Stimulated activated CD4-positive, alpha-beta T cell treated with anti-CD3 and anti-CD28 coated beads, Interleukin-2, amount 100 ng/mL, for 24 hours (primary cell): ENCODE data around the gene RPGRIP1L.

ENCODE experiments used
- DNase-seq, 2 donors: peaks; one replicate each; pipeline ENCODE4 v3.0.0-alpha.2; 2020

Gene RPGRIP1L

DNA sequence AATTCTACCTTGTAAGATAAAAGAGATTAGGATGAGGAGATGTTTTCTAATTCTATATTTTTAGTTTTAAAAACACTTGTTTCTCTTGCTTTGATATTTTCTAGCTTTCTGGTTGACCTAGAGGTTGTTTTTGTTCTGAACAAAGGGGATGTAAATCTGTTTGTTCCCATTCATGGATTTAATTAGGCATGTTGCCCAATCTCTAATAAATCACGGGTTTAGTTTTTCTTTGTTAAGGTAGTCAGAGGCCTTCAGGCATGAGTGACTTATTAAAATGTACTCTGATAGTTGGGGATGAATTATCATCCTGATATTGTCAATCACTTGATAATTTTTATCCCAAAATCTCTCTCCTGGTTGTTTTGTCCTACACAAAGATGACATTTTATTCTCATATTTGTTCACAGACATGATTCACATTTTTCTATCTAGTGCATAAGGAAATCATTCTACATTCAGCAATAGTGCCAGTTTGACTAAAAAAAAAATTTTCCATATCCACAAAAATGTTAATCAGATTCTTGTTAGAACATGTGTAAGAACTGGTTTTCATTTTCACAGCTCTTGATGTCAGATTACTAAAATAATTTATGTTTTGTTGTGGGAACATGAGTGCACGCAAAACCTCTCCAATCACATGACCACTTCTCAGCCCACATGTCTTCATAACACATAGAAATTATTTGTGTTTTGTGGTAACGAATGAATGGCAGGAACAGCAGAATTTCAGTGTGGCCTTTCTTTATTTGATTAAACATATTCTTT, 105.0 kb downstream of the RPGRIP1L start:
- DNase-seq = no peak

GRCh38 chr16:53597776-53598175, 105.9 kb downstream of the RPGRIP1L start:
- no peak for DNase-seq

DNA sequence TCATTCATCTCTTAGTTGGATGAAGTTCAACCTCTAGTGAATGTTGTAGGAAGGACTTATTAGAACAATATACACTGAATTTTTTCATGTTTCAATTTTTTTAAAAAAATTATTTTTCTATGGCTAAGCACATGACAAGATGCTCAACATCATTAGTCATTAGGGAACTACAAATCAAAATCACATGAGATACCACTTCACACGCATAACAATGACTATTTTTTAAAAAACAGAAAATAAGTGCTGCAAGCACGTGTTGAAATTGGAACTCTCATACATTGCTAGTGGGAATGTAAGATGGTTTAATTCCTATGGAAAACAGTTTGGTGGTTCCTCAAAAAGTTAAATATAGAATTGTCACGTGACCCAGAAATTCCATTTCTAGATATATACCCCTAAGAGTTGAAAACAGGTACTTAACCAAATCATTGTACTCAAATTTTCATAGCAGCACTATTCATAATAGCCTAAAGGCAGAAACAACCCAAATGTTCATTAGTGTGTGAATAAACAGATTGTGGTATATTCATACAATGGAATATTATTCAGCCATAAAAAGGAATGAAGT, 115.5 kb downstream of the RPGRIP1L start:
- no peak for DNase-seq

DNA sequence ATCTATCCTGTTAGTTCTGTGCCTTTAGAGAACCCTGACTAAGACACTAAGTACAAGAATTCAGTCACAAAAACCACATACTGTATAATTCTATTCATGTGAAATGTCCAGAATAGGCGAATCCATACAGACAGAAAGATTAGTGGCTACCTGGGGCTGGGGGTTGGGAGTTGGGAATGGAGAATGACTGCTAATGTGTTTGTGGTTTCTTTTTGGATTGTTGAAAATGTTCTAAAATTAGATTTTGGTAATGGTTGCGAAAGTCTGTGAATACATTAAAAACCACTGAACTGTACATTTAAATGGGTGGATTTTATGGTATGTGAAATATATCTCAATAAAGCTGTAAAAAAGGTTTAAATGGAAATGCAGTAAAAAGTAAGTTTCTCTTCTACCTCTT, 120.3 kb downstream of the RPGRIP1L start:
- DNase-seq = no peak

GRCh38 chr16:53581784-53582183, 121.9 kb downstream of the RPGRIP1L start:
- DNase-seq = no peak

GRCh38 chr16:53580038-53580802, 123.4 kb downstream of the RPGRIP1L start:
- no peak for DNase-seq

- DNase-seq = no peak
Measured at GRCh38 chr16:53576904-53577303, 126.8 kb downstream of the RPGRIP1L start.

DNA sequence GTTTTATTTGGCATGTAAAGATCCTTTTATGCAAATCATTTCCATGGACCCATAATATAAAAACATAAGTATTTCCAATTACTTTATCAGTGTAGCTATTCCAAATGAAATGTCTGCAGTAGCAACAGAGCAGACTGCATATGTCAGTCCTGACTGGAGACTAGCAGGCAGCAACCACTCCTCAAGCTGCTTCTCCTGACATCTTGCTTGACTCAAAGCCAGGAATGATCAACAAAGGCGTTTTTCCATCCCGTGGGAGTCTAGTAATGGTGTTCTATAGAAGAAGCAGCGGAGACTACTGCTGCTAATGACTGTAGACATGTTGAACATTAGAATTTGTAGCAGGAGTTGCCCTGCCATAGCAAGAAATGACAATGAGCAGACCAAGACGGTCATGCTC, 127.4 kb downstream of the RPGRIP1L start:
- DNase-seq = no peak

DNA sequence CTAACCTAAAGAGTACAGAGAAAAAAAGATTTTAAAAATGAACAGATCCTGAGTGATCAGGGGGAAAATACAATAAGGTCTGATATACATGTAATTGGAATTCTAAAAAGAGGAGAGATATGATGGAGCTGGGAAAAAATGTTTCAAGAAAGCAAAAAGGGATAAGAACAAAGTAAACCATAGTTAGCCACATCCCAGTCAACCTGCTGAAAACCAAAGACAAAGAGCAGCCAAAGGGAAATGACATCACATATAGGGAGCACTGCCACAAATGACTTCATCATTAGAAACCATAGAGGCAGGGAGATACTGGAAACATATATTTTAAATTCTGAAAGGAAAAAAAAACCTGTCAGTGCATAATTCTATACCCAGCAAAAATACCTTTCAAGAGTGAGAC, 131.9 kb downstream of the RPGRIP1L start:
- DNase-seq = no peak

DNA sequence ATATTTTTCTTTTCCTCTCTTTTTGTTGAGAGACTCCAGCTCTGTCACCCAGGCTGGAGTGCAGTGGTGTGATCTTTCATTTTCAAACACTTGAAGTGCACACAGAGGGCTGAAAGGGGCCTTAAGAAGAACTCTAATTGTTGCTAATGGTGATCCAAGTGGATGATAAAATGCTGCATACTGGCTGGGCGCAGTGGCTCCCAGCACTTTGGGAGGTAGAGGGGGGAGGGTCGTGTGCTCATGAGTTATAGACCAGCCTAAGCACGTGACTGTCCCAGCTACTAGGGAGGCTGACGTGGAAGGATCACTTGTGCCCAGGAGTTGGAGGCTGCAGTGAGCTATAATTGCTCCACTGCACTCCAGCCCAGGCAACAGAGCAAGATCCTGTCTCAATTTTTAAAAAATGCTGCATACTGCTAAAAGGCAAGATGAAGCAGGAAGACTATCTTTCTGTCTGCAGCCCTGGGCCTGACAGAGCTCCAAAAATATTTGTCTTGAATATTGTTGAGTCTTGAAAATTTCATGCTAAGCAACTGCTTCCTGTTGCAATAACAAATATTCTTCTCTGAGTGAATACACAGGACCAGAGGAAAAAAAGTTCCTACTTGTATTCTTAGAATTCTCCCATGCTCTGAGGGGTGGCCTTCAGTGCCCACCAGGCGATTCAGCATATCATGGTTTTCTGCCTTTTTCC, 137.0 kb downstream of the RPGRIP1L start:
- no peak for DNase-seq

- no peak for DNase-seq
Measured at GRCh38 chr16:53565296-53565863, 138.3 kb downstream of the RPGRIP1L start.

GRCh38 chr16:53563426-53563825, 140.2 kb downstream of the RPGRIP1L start:
- no peak for DNase-seq

DNA sequence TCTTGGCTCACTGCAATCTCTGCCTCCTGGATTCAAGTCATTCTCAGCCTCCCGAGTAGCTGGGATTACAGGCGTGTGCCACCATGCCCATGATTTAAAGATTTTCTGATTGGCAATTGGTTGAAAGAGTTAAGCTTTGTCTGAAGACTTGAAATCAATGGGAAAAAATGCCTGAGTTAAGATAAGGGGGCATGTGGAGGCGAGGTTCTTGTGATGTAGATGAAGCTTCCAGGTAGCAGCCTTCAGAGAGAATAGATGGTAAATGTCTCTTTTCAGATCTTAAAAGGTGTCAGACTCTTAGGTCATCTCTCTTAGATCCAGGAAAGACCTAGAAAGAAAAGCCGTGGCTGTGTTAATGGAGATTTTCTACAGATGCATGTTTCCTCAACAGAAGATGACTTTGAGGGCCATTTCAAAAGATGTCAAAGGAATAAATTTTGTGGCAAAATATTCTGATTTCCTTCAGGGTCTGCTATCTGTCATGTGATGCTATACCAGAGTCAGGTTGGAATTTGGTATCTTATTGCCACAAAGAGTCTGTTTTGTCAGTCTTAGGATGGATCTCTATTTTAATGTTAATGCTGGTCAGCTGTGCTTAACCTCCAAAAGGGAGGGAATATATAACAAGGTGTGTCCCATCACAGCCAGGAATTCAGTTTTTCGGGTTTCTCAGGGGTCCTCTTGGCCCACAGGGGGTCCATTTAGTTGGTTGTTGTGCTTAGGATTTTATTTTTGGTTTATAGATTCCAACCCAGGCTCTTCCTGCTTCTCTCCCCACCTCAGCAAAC, 142.4 kb downstream of the RPGRIP1L start:
- DNase-seq = no peak

DNA sequence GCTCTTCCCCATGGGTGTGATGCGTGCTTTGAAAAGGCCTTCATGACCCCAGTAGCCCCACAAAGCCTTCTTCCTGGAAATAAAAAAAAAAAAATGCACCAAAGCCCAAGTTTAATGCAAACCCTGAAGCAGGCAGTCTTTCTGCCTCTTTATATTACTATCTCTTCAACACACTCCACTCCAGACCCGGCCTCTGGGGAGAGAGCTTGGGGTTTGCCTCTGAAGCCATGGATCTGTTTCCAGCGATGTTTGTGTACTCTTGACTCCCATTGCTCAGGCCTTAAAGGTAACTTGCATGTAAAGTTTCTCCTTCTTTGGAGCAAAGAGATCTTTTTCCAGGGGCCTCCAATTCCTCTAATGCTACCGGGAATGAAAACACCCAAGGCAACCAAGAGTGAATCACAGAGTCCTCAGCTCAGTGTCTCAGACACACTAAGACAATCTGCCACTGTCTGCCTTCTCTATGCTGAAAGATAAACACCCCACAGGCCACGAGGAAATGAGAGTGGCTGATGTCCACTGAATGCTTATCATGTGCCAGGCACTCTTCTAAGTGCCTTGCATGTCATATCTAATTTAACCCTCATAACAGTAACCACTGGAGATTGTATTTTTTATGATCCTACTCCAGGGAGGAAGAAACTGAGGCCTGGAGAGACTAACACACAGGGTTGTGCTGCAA, 144.2 kb downstream of the RPGRIP1L start:
- no peak for DNase-seq

DNA sequence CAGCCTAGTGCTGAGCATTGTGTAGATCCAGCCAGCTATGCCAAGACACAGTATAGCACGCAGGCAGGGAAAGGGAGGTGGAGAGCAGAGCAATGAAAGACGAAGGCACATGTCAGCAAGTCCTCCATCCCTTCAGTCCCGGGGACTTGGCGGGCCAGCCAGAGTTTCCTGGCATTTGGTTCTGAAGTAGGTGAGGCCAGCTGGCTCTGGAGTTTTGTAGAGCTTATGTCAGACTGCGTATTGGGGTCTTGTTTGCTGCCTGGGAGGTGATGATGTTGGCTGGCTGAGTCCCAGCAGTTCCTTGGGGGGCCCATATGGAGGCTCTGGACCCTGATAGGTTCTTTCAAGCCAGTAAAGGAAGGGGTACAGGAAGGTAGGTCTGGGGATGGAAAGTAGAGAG, 144.9 kb downstream of the RPGRIP1L start:
- DNase-seq = no peak

DNA sequence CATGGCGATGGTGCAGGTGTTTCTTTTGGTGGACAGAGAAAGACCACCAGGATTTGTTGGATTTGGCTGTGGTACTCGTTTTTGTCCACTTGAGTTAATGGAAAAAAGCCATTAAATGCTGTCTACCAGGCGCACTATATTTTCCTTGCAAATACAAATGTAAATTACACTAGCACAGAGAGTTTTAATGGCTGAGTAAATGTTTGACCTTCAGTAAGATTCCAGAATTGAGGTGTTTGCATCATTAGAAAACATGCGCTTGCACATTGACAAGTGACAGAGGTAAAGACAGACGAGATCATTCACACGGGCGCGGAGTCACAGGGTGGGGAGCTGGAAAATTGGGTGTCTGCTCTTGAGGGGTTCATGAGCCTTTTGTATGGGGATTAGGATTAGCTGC, 147.1 kb downstream of the RPGRIP1L start:
- no peak for DNase-seq

- DNase-seq = peak; percentile 49 to 53
Measured at GRCh38 chr16:53549970-53550690, 153.5 kb downstream of the RPGRIP1L start.
